Left ventricle myocardium inferior (tissue), 1 donor: ENCODE measurements around the gene MYO10. TPM values are rescaled to one million over a fixed set of nuclear protein-coding genes. Genes with fewer than 3 reads are reported as not detected.

Experiments used
- DNase-seq: peaks from one replicate; pipeline ENCODE4 v3.0.0-alpha.2; 2020
- H3K27ac ChIP-seq: fragments of 200-600 bp; replicated peaks from 2 replicates; pipeline ENCODE4 v1.8.0; 2021
- H3K27me3 ChIP-seq: fragments of 200-600 bp; 2 replicates; pipeline ENCODE4 v1.8.0; 2021; ENCODE audit warnings: low read depth
- H3K36me3 ChIP-seq: fragments of 200-600 bp; 2 replicates; pipeline ENCODE4 v1.8.0; 2021
- H3K4me1 ChIP-seq: fragments of 200-600 bp; 2 replicates; pipeline ENCODE4 v1.8.0; 2021
- H3K4me3 ChIP-seq: fragments of 200-600 bp; 2 replicates; pipeline ENCODE4 v1.8.0; 2021; ENCODE audit warnings: mild to moderate bottlenecking, moderate library complexity
- H3K9me3 ChIP-seq: fragments of 200-600 bp; replicated peaks from 2 replicates; pipeline ENCODE4 v1.8.0; 2021
- intact Hi-C: fragments of 100-400 bp; cut with micrococcal nuclease; formaldehyde crosslinking; loops from one replicate; pipeline ENCODE4 v1.11.0; 2022
- total RNA-seq: library from RNA; stranded (reverse); fragmentation: NEBNext Ultra II Directional; extraction: Animal tissue kit (Norgen Biotek cat#: 25700); gene quantifications from one replicate; pipeline ENCODE4 v1.2.1, GENCODE V29; 2021
- TF ChIP-seq, protein P1 (sequence below): fragments of 200-600 bp; IDR thresholded peaks from 2 replicates; pipeline ENCODE4 v1.8.0; 2021; ENCODE audit warnings: antibody characterized with exemption, mild to moderate bottlenecking, borderline replicate concordance
- donor health status: DM: no; HTN: yes; CAD: no; lungs with severe emphysema.

Gene MYO10
- total RNA-seq, 1 donor from 2014 or later = 5.0 TPM

DNA sequence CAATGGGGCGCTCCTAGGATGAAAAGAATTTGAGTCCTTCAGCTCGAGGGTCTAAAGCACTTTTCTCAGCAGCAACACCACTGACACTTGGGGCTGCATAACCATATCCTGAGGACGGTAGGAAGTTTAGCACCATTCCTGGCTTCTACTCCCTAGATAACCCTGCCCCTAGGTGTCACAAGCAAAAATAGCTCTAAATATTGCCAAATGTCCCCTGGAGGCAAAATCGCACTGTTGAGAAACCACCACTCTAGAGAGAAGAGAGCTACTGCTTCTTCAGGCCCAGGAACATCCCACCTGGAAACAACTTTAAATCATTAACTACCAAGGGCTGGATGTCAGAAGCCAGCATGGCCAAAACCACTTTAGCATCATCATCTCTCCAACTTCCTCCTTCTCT is 29.8 kb downstream of the MYO10 start:
- H3K27me3 ChIP-seq = peaks cover 7% of the 10 kb centered on the region
- no peak for DNase-seq
- H3K36me3 ChIP-seq = no peaks in the 10 kb centered on the region
- H3K4me1 ChIP-seq = no peaks in the 10 kb centered on the region
- no peak overlapping the region for H3K4me3 ChIP-seq
- TF ChIP-seq, protein P1, sequence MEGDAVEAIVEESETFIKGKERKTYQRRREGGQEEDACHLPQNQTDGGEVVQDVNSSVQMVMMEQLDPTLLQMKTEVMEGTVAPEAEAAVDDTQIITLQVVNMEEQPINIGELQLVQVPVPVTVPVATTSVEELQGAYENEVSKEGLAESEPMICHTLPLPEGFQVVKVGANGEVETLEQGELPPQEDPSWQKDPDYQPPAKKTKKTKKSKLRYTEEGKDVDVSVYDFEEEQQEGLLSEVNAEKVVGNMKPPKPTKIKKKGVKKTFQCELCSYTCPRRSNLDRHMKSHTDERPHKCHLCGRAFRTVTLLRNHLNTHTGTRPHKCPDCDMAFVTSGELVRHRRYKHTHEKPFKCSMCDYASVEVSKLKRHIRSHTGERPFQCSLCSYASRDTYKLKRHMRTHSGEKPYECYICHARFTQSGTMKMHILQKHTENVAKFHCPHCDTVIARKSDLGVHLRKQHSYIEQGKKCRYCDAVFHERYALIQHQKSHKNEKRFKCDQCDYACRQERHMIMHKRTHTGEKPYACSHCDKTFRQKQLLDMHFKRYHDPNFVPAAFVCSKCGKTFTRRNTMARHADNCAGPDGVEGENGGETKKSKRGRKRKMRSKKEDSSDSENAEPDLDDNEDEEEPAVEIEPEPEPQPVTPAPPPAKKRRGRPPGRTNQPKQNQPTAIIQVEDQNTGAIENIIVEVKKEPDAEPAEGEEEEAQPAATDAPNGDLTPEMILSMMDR = no peak
- H3K9me3 ChIP-seq = no peaks in the 10 kb centered on the region
- intact Hi-C loops = no loop called here
- H3K27ac ChIP-seq = no peak overlapping the region

DNA sequence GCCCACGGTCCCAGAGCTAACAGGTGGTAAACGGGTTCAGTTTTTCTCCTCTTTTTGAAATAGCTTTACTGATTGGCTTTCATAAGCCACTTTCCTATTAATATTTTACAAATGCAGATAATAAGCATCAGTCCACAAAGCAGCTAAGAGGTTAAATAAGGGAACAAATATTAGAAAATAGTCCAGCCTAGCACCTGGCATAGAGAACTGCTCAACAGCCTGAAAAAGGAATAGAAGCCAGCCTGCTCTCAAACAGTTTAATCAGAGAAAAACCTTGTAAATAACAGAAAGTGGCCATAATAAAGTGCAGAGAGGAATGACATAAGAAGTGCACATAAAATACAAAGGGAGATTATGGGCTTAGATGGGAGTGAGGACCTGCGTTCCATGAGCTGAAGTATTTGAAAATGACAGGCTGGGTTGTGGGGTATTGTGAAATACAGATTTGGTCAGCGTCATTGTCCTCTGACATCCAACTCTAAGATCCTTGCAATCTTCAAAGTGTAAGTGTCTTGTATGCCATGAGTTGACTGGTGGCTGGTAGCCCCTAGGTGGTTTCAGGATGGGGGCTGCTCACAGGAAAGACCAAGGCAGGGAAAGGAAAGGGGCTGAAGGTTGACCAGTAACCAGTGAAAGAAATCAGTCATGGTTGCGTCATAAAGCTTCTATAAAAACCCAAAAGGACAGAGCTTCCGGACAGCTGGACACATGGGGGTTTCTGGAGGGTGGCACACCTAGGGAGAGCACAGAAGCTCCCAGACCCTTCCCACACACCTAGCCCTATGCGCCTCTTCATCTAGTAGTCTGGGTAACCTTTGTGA is 32.4 kb downstream of the MYO10 start:
- Histone ChIP-seq H3K9me3 (no peaks in the 10 kb centered on the region), H3K27me3 (peaks cover 7% of the 10 kb centered on the region), H3K27ac (no peak overlapping the region), H3K36me3 (no peaks in the 10 kb centered on the region), H3K4me1 (no peaks in the 10 kb centered on the region), H3K4me3 (no peak overlapping the region)
- intact Hi-C loops = no loop called here
- TF ChIP-seq, protein P1 = no peak
- no peak for DNase-seq

DNA sequence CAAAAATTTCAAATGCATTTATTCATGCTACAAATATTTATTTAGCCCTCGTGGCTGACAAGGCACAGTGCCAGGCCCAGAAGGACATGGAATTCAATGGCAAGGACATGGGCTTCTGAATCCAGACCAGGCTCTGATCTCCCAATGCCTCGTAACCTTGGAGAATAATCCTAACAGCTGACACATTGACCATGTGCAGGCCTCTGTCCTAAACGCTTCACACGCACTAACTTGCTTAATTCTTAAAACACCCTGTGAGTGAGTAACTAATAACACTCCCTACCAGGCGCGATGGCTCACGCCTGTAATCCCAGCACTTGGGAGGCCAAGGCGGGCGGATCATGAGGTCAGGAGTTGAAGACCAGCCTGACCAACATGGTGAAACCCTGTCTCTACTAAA is 33.2 kb downstream of the MYO10 start:
- peaks cover 9% of the 10 kb centered on the region for H3K27me3 ChIP-seq
- no peak overlapping the region for H3K27ac ChIP-seq
- TF ChIP-seq, protein P1 = no peak
- peaks cover under 1% of the 10 kb centered on the region for H3K4me1 ChIP-seq
- intact Hi-C loops = no loop called here
- no peaks in the 10 kb centered on the region for H3K9me3 ChIP-seq
- no peak overlapping the region for H3K4me3 ChIP-seq
- H3K36me3 ChIP-seq = no peaks in the 10 kb centered on the region
- DNase-seq = no peak

DNA sequence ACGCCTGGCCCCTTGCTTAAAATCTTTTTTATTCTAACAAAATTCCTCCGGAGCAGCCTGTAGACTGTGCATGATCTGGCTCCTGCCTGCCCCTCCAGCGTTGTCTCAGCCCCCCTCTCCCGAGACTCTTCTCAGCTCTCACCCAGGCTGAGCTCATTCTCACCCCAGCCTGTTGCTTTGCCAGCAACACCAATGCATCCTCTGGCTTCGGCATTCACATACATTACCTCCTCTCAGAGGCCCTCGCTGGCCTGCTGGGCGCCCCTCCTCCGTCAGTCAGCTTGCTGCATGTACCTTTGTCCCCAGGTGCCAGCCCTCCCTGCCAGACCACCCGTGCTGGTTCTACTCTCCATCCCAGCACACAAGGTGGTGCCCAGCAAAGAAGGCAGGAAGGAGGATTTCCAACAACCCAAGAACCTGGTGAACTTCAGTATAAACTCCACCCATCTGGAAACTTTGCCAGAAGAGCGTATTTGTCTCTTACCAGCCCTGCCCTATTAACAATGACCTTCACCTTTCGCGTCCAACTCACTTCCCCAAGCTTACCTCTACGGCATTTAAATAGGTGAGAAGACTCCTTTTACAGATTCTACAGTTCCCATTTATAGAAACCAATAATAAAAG is 35.0 kb downstream of the MYO10 start:
- H3K27me3 ChIP-seq = peaks cover 21% of the 10 kb centered on the region
- no peaks in the 10 kb centered on the region for H3K36me3 ChIP-seq
- H3K4me3 ChIP-seq = no peak overlapping the region
- intact Hi-C loops = no loop called here
- no peak overlapping the region for H3K27ac ChIP-seq
- peaks cover 18% of the 10 kb centered on the region for H3K4me1 ChIP-seq
- no peaks in the 10 kb centered on the region for H3K9me3 ChIP-seq
- TF ChIP-seq, protein P1 = no peak
- no peak for DNase-seq

DNA sequence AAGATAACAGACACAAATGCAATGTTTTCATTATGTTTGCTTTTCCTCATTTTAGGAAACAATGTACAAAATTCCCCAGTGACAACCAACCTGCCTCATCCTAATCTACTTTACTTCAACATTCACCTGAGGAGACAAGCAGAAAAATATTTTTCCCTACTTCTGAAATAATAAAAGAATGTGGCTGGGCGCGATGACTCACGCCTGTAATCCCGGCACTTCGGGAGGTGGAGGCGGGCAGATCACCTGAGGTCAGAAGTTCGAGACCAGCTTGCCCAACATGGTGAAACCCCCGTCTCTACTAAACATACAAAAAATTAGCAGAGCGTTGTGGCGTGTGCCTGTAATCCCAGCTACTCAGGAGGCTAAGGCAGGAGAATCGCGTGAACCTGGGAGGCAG is 36.9 kb downstream of the MYO10 start:
- Histone ChIP-seq H3K27me3 (peaks cover 18% of the 10 kb centered on the region), H3K4me1 (peaks cover 34% of the 10 kb centered on the region), H3K36me3 (no peaks in the 10 kb centered on the region), H3K9me3 (no peaks in the 10 kb centered on the region), H3K4me3 (no peak overlapping the region), H3K27ac (no peak overlapping the region)
- TF ChIP-seq, protein P1 = no peak
- intact Hi-C loops = no loop called here
- DNase-seq = no peak
